Posterior cingulate gyrus (tissue), 11 donors: Measurements from ENCODE around the gene ST3GAL5.
"Not testable (repeated sequence)": the region's sequence is repeated elsewhere in the genome, so short reads cannot be mapped to it uniquely, and the experiment has no call there.

Source experiments
- DNase-seq, 10 donors: peaks; one replicate each; pipeline versions ENCODE4 v3.0.0 to v3.0.0-alpha.2; 2020 to 2021; ENCODE audit warnings: mixed read lengths in 3 of 10
- intact Hi-C: fragments of 100-400 bp; cut with DNase I; formaldehyde crosslinking; loops from one replicate; pipeline ENCODE4 v1.15.1; 2023

Gene ST3GAL5

DNA sequence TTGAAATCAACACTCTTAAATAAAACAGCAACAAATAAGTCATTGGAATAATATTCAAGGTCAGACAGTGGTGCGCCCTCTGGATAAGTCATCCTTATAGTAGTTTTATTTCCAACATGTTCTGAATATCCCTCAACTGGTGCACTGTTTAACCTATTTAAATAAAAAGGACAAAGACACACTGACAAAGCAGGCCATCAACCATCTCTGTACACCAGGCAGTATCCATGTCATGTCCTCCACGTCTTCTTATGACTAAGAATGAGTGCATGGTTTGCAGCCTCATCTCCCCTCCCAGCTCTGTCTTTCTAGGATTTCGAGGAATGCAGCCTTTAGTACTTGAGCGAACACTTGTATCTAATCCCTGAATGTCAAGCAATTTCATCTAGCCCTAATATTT lies 42.4 kb downstream of the ST3GAL5 start:
- DNase-seq, result no peak
- intact Hi-C loops, result no loop called here

GRCh38 chr2:85844486-85844885 lies 44.3 kb downstream of the ST3GAL5 start:
- no peak for DNase-seq
- intact Hi-C loops, result no loop called here

- intact Hi-C loops, result no loop called here
- DNase-seq, result no peak
Measured at GRCh38 chr2:85843543-85843942, 45.2 kb downstream of the ST3GAL5 start.

DNA sequence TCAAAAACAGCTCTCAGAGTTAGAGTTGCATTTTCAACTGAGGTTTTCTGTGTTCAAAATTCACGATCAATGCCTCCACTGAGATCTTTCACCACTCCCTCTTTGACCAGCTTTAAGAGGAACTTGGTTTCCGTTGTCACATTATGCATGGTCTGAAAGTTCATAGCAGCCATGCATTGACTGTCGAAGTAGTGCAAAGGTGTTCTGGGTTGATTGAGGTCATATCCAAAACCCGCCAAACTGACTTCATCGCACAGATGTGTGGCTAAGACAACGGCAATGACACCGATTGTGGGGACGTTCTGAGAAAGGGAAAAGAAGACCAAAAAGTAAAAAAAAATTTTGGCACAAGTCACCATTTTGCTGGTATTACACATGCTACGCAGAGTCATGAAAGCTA lies 48.7 kb downstream of the ST3GAL5 start:
- intact Hi-C loops, result no loop called here
- DNase-seq, result no peak

GRCh38 chr2:85839461-85839860 lies 49.3 kb downstream of the ST3GAL5 start:
- intact Hi-C loops, result no loop called here
- DNase-seq, result no peak

DNA sequence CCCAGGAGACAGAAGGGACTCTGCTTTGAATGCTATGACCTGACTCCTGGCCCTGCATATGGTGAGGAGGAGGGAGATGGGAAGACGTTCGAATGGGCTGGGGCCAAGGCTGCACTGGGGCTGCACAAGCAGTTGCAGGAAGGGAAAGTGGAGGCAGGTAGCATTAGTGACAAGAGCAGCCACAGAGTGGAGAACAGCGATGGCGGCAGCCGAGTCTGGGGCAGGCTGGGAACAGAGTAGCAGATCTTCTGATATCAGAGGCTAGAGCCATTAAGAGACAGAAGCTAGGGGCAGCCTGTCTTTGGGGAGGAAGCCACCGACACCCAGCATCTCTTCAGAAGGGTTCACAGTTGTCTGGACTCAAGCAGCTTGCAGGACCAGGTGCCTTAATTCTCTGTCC lies 50.1 kb downstream of the ST3GAL5 start:
- DNase-seq, result no peak
- intact Hi-C loops, result no loop called here

- intact Hi-C loops, result no loop called here
- no peak for DNase-seq
Measured at GRCh38 chr2:85838181-85838580, 50.6 kb downstream of the ST3GAL5 start.

DNA sequence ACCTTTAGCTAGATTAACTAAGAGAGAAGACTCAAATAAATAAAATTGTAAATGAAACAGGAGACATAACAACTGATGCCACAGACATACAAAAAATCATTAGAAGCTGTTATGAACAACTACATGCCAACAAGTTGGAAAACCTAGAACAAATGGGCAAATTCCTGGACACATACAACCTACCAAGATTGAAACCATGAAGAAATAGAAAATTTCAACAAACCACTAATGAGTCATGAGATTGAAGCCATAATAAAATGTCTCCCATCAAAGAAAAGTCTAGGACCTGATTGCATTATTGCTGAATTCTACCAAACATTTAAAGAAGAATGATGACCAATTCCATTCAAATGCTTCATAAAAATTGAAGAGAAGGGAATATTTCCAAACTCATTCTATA lies 54.3 kb downstream of the ST3GAL5 start:
- intact Hi-C loops, result no loop called here
- no peak for DNase-seq

GRCh38 chr2:85831735-85832134 lies 57.1 kb downstream of the ST3GAL5 start:
- no peak for DNase-seq
- intact Hi-C loops, result no loop called here

GRCh38 chr2:85830645-85831044 lies 58.1 kb downstream of the ST3GAL5 start:
- intact Hi-C loops, result no loop called here
- no peak for DNase-seq

- intact Hi-C loops, result loop anchor here (5.0 kb wide), 1 partner anchor 58 kb away; the partner anchor contains the start of gene ST3GAL5
- DNase-seq, result not testable (repeated sequence)
Measured at GRCh38 chr2:85829394-85829793, 59.4 kb downstream of the ST3GAL5 start.

DNA sequence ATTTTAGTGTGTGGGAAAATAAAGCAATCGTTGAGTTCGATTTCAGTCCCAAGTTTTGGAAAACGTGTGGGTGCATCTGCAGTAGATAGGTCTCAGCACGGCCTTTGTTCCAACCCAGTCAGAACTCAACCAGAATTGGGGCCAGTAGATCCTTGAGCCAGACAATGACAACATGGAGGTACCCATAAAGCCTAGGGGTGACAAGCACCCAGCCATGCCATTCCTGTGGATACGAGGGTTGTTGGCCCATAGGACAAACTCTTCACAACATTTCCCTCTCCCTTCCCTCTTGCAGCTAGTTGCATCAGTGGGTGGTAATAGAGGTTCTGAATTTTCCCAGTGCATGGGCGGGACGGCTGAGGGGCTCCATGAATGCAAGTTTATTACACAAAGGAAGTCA lies 60.1 kb downstream of the ST3GAL5 start:
- intact Hi-C loops, result loop anchor here (5.0 kb wide), 1 partner anchor 59 kb away; the partner anchor contains the start of gene ST3GAL5

GRCh38 chr2:85827879-85828569 lies 60.8 kb downstream of the ST3GAL5 start:
- intact Hi-C loops, result loop anchor here (1.0 to 5.0 kb wide), 2 partner anchors 59 to 250 kb away; partner anchors contain the start of gene ST3GAL5
- no peak for DNase-seq

More for the DNA sequence above, 60.1 kb downstream of the ST3GAL5 start:
- DNase-seq, result no peak

- intact Hi-C loops, result loop anchor here (1.0 to 5.0 kb wide), 2 partner anchors 60 to 251 kb away; partner anchors contain the start of gene ST3GAL5
- peak; percentile 50 to 96 (median 79) for DNase-seq
Measured at GRCh38 chr2:85826990-85827878, 61.6 kb downstream of the ST3GAL5 start.

DNA sequence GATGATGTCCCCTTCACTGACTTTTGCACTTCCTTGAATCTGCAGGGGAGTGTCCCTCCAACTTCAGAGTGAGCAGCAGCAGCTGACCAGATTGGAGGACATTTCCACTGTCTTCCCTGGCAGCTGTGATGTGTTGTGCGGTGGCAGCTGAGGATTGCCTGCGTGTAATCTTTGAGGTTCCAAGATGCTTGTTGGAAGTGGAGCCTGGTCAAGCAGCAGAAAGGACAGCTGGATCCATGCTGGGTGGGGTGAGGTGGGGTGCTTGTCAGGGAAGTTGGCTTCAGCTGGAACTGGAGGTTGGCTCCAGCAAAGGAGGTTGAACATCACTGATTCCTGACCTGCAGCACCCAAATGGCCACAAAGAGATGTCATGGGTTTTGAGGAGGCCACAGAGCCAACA lies 64.8 kb downstream of the ST3GAL5 start:
- intact Hi-C loops, result no loop called here
- no peak for DNase-seq

- no peak for DNase-seq
- intact Hi-C loops, result no loop called here
Measured at GRCh38 chr2:85822766-85823165, 66.0 kb downstream of the ST3GAL5 start.

DNA sequence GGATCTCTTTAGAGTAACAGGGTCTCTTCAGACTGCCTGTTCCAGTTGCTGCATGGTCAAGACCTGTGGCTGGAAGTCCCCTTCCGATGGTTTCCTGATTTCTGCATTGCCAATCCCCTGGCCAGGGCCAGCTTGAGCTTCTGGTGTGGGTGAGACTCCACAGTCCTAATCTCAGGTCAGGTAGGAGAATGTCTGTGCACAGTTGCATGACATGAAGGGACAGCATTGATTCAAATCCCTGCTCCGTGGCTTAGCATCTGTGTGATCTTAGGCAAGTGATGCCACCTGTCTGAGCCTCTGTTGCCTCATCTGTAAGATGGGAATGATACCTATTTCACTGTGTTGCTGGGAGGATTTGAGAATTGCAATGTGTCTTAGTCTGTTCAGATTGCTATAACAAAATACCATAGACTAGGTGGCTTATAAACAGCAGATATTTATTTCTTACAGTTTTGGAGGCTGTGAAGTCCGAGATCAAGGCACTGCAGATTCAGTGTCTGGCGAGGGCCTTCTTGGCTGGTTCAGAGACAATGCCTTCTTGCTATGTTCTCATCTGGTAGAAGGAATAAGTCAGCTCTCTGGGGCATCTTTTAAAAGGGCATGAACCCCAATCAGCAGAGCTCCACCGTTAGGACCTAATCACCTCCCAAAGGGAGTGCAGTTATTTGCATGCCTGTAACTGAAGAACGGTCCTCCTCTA lies 68.8 kb downstream of the ST3GAL5 start:
- intact Hi-C loops, result no loop called here
- no peak for DNase-seq

GRCh38 chr2:85814802-85815550 lies 73.8 kb downstream of the ST3GAL5 start:
- no peak for DNase-seq

GRCh38 chr2:85813982-85814801 lies 74.6 kb downstream of the ST3GAL5 start:
- DNase-seq, result peak; percentile 87 to 99 (median 96)
- intact Hi-C loops, result loop anchor here (1.0 to 2.0 kb wide), 2 partner anchors 85 to 177 kb away; no protein-coding TSS in a partner anchor

More at GRCh38 chr2:85814802-85815550, 73.8 kb downstream of the ST3GAL5 start:
- intact Hi-C loops, result loop anchor here (1.0 to 2.0 kb wide), 2 partner anchors 86 to 178 kb away; no protein-coding TSS in a partner anchor
